HFF-Myc (cell line): Measurements from ENCODE around the gene WNK2.

Source experiments
- DNase-seq: peaks from one replicate; pipeline ENCODE4 v3.0.0-alpha.2; 2011; ENCODE audit warnings: low read depth; ENCODE audit errors: extremely low read depth
- H3K4me3 ChIP-seq: replicated peaks from 2 replicates; pipeline ENCODE4 v1.5.1; 2011; ENCODE audit warnings: low read depth, mild to moderate bottlenecking, control low read depth, low read length
- CTCF ChIP-seq: IDR thresholded peaks from 2 replicates; pipeline ENCODE4 v1.5.1; 2012; ENCODE audit warnings: mild to moderate bottlenecking, low read depth, low read length, control low read depth; ENCODE audit errors: missing control alignments

WNK2 gene

GRCh38 chr9:93235300-93235960 is 51.5 kb downstream of the WNK2 start:
- no peak for DNase-seq
- no peak overlapping the region for H3K4me3 ChIP-seq

GRCh38 chr9:93236541-93237206 is 52.7 kb downstream of the WNK2 start:
- no peak for TF ChIP-seq CTCF
- no peak overlapping the region for H3K4me3 ChIP-seq
- DNase-seq, result no peak

More at GRCh38 chr9:93235300-93235960, 51.5 kb downstream of the WNK2 start:
- no peak for TF ChIP-seq CTCF

- TF ChIP-seq CTCF, result no peak
- H3K4me3 ChIP-seq, result no peak overlapping the region
- no peak for DNase-seq
Observed at GRCh38 chr9:93237540-93237939, 53.6 kb downstream of the WNK2 start.

- H3K4me3 ChIP-seq, result no peak overlapping the region
- no peak for TF ChIP-seq CTCF
- DNase-seq, result no peak
Observed at GRCh38 chr9:93238953-93239925, 55.3 kb downstream of the WNK2 start.

- DNase-seq, result no peak
- H3K4me3 ChIP-seq, result no peak overlapping the region
- TF ChIP-seq CTCF, result no peak
Observed at GRCh38 chr9:93240891-93241334, 57.0 kb downstream of the WNK2 start.

GRCh38 chr9:93243112-93243511 is 59.2 kb downstream of the WNK2 start:
- H3K4me3 ChIP-seq, result no peak overlapping the region
- TF ChIP-seq CTCF, result no peak
- DNase-seq, result no peak
